RWPE2 (cell line): Measurements from ENCODE around the gene RABL6.
A peak's percentile ranks its signal among the peaks of the same experiment; 100 is the strongest.
"Not testable (repeated sequence)": the region's sequence is repeated elsewhere in the genome, so short reads cannot be mapped to it uniquely, and the experiment has no call there.

ENCODE experiments used
- ATAC-seq: fragments of 200-7000 bp; cut with Tn5 transposase; 3 replicates; pipeline ENCODE4 v1.9.1; 2021; ENCODE audit warnings: low read depth
- DNase-seq: peaks from one replicate; pipeline ENCODE4 v3.0.0-alpha.2; 2020; ENCODE audit warnings: low spot score
- H3K27ac ChIP-seq: fragments of 450-650 bp; 2 replicates; pipeline ENCODE4 v1.5.1; 2017; ENCODE audit warnings: mild to moderate bottlenecking; ENCODE audit not compliant: poor library complexity, severe bottlenecking
- H3K27me3 ChIP-seq: fragments of 250-450 bp; sonication (Bioruptor Pico); 2 replicates; pipeline ENCODE4 v1.5.1; 2021; ENCODE audit warnings: mild to moderate bottlenecking, moderate library complexity; ENCODE audit not compliant: insufficient read depth, poor library complexity, severe bottlenecking
- H3K36me3 ChIP-seq: fragments of 250-450 bp; sonication (Bioruptor Pico); 2 replicates; pipeline ENCODE4 v1.5.1; 2020; ENCODE audit warnings: low read depth, mild to moderate bottlenecking, moderate library complexity
- H3K4me1 ChIP-seq: fragments of 250-450 bp; sonication (Bioruptor Pico); 2 replicates; pipeline ENCODE4 v1.5.1; 2021; ENCODE audit warnings: mild to moderate bottlenecking, moderate library complexity; ENCODE audit not compliant: insufficient read depth, poor library complexity, severe bottlenecking
- H3K4me3 ChIP-seq: fragments of 250-450 bp; sonication (Bioruptor Pico); 2 replicates; pipeline ENCODE4 v1.5.1; 2021; ENCODE audit warnings: mild to moderate bottlenecking, moderate library complexity; ENCODE audit not compliant: severe bottlenecking
- H3K9me3 ChIP-seq: fragments of 250-450 bp; sonication (Bioruptor Pico); 2 replicates; pipeline ENCODE4 v1.5.1; 2021; ENCODE audit warnings: mild to moderate bottlenecking, moderate library complexity; ENCODE audit not compliant: severe bottlenecking
- TF ChIP-seq, protein P1 (sequence below): fragments of 450-650 bp; IDR thresholded peaks from one replicate; pipeline ENCODE4 v1.5.1; 2017; ENCODE audit warnings: mild to moderate bottlenecking, moderate library complexity; ENCODE audit not compliant: poor library complexity, severe bottlenecking

The RABL6 gene

GRCh38 chr9:136784249-136784996, 23.3 kb upstream of the RABL6 start:
- H3K9me3 ChIP-seq, result no peaks in the 10 kb centered on the region
- no peak for ATAC-seq
- H3K27me3 ChIP-seq, result no peaks in the 10 kb centered on the region
- no peak for DNase-seq
- peaks cover 3% of the 10 kb centered on the region for H3K4me1 ChIP-seq
- no peak overlapping the region for H3K27ac ChIP-seq
- no peaks in the 10 kb centered on the region for H3K36me3 ChIP-seq
- TF ChIP-seq, protein P1, sequence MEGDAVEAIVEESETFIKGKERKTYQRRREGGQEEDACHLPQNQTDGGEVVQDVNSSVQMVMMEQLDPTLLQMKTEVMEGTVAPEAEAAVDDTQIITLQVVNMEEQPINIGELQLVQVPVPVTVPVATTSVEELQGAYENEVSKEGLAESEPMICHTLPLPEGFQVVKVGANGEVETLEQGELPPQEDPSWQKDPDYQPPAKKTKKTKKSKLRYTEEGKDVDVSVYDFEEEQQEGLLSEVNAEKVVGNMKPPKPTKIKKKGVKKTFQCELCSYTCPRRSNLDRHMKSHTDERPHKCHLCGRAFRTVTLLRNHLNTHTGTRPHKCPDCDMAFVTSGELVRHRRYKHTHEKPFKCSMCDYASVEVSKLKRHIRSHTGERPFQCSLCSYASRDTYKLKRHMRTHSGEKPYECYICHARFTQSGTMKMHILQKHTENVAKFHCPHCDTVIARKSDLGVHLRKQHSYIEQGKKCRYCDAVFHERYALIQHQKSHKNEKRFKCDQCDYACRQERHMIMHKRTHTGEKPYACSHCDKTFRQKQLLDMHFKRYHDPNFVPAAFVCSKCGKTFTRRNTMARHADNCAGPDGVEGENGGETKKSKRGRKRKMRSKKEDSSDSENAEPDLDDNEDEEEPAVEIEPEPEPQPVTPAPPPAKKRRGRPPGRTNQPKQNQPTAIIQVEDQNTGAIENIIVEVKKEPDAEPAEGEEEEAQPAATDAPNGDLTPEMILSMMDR, result peak; percentile 75
- H3K4me3 ChIP-seq, result no peak overlapping the region

DNA sequence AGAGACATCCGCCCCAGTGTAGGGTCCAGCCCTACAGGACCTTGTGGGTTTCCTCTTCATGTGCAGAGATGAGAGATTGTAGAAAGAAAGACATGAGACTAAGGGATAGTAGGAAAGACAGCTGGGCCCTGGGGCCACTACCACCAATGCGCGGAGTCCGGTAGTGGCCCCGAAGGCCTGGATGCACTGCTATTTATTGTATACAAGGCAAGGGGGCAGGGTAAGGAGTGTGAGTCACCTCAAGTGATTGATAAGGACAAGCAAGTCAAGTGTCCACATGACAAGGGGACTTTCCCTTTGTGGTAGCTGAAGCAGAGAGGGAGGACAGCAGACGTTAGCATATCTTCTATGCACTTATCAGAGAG, 22.8 kb upstream of the RABL6 start:
- H3K36me3 ChIP-seq, result no peaks in the 10 kb centered on the region
- H3K4me1 ChIP-seq, result peaks cover 5% of the 10 kb centered on the region
- H3K9me3 ChIP-seq, result no peaks in the 10 kb centered on the region
- H3K4me3 ChIP-seq, result no peak overlapping the region
- DNase-seq (no peak), ATAC-seq (no peak)
- TF ChIP-seq, protein P1, result no peak
- no peak overlapping the region for H3K27ac ChIP-seq
- no peaks in the 10 kb centered on the region for H3K27me3 ChIP-seq

GRCh38 chr9:136785565-136786355, 22.0 kb upstream of the RABL6 start:
- H3K9me3 ChIP-seq, H3K4me3 ChIP-seq, H3K4me1 ChIP-seq, H3K27ac ChIP-seq, H3K36me3 ChIP-seq, ATAC-seq, H3K27me3 ChIP-seq: not testable (repeated sequence)
- peak; percentile 16 for DNase-seq

DNA sequence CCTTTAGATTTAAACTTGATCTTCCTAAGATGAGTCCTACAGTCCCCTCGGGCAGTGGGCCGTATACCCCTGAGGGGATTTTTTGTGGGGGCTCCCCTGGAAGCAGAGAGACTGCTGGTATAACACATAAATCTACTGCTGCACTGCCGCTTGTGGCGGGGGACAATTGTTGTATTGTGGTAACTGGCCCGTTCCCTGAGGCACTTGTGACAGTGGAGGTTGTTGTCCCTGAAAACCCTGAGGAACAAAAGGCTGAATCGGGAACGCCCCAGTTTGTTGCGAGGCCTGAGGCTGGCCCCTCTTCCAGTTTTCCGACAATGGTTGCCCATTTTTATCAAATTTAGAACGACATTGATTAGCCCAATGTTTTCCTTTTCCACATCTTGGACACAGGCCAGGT, 21.3 kb upstream of the RABL6 start:
- DNase-seq (peak; percentile 19), ATAC-seq (no peak)

DNA sequence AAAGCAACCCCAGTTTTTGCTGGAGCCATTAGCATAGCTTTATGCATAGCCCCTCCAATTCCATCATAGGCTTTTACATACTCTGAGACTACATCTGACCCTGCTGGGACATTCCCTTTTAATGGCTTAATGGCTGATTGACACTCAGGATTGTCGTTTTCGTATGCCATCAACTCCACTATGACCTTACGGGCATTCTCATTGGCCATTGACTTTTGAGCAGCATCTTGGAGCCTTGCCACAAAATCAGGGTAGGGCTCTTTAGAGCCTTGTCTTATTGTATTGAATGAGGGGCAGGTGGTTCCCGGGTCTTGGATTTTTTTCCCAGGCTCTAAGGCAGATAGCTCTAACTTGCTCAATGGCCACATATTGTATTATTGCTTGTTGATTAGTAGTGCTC, 20.8 kb upstream of the RABL6 start:
- not testable (repeated sequence) for H3K4me3 ChIP-seq, H3K36me3 ChIP-seq, H3K4me1 ChIP-seq, ATAC-seq, DNase-seq, H3K27ac ChIP-seq, H3K27me3 ChIP-seq, H3K9me3 ChIP-seq

More for the DNA sequence above, 21.3 kb upstream of the RABL6 start:
- Histone ChIP-seq H3K4me1 (peaks cover 9% of the 10 kb centered on the region), H3K27ac (no peak overlapping the region), H3K4me3 (no peak overlapping the region), H3K27me3 (no peaks in the 10 kb centered on the region), H3K36me3 (no peaks in the 10 kb centered on the region), H3K9me3 (no peaks in the 10 kb centered on the region)
- TF ChIP-seq, protein P1, result no peak
